Tibial nerve (tissue), 3 donors: ENCODE results near the gene VWA3A.

Experiments
- CTCF ChIP-seq, 5 experiments: fragments of 200-600 bp in 3 of 5; fragments of 450-650 bp in 2 of 5; sonication (generic) in 3 of 5; IDR thresholded peaks; one replicate each; pipeline ENCODE4 v1.5.1; 2016 to 2019; ENCODE audit warnings: antibody characterized with exemption in 5 of 5, mild to moderate bottlenecking in 3 of 5, moderate library complexity in 2 of 5
- POLR2A ChIP-seq, 2 donors: fragments of 450-650 bp; IDR thresholded peaks; one replicate each; pipeline ENCODE4 v1.6.1; 2017; ENCODE audit warnings: antibody characterized with exemption in 2 of 2, mild to moderate bottlenecking in 2 of 2, moderate library complexity in 2 of 2

- TF ChIP-seq CTCF (IDR thresholded peaks at IDR 0.05) (no peak), POLR2A (IDR thresholded peaks at IDR 0.05) (no peak)
These were observed 33.8 kb downstream of the VWA3A start for GRCh38 chr16:22126037-22126558.
